OCI-LY7 (cell line): ENCODE results near the gene IRF8. TPM values are rescaled to one million over a fixed set of nuclear protein-coding genes. Genes with fewer than 3 reads are reported as not detected.

Experiments used
- BruUV-seq: library from RNA; stranded (reverse); fragments of 400-500 nt; replicated peaks from 2 replicates; lab custom pipeline; 2021; lab: Mats Ljungman, UMichigan
- CTCF ChIA-PET: fragments of 300-600 bp; sonication (Branson Sonifier 250); formaldehyde crosslinking; loops from one replicate; lab custom pipeline; 2022; ENCODE audit warnings: antibody characterized with exemption; ENCODE audit not compliant: unreplicated experiment; lab: Charles Lee
- POLR2A ChIA-PET: fragments of 300-600 bp; sonication (Branson Sonifier 250); formaldehyde crosslinking; loops from one replicate; lab custom pipeline; 2022; ENCODE audit warnings: antibody characterized with exemption; lab: Charles Lee
- DNase-seq: peaks from one replicate; pipeline ENCODE4 v3.0.0-alpha.2; 2015; ENCODE audit warnings: low spot score
- H2AFZ ChIP-seq: fragments of 200-600 bp; sonication (generic), shearing (Covaris generic); 2 replicates; pipeline ENCODE4 v1.6.1; 2014; ENCODE audit warnings: mild to moderate bottlenecking, antibody characterized with exemption, low read length, moderate library complexity
- H3K27ac ChIP-seq: fragments of 200-600 bp; sonication (generic); 2 replicates; pipeline ENCODE4 v1.5.1; 2014; ENCODE audit warnings: mixed run types, low read depth, mild to moderate bottlenecking, moderate library complexity, low read length, inconsistent platforms; ENCODE audit not compliant: poor library complexity, severe bottlenecking
- H3K36me3 ChIP-seq: fragments of 200-600 bp; sonication (generic); 2 replicates; pipeline ENCODE4 v1.6.1; 2014; ENCODE audit warnings: mild to moderate bottlenecking, antibody characterized with exemption, low read length, moderate library complexity, mixed read lengths; ENCODE audit not compliant: insufficient read depth
- H3K4me1 ChIP-seq: fragments of 200-600 bp; sonication (generic); 2 replicates; pipeline ENCODE4 v1.5.1; 2014; ENCODE audit warnings: mild to moderate bottlenecking, low read length; ENCODE audit not compliant: insufficient read depth, poor library complexity, severe bottlenecking
- H3K4me2 ChIP-seq: fragments of 200-600 bp; sonication (generic); 2 replicates; pipeline ENCODE4 v1.6.1; 2014; ENCODE audit warnings: mild to moderate bottlenecking, low read length
- H3K4me3 ChIP-seq: fragments of 200-600 bp; sonication (generic); 2 replicates; pipeline ENCODE4 v1.5.1; 2014; ENCODE audit warnings: mild to moderate bottlenecking, low read depth, low read length; ENCODE audit not compliant: poor library complexity, severe bottlenecking
- H3K79me2 ChIP-seq: fragments of 200-600 bp; sonication (generic); 2 replicates; pipeline ENCODE4 v1.6.1; 2016; ENCODE audit warnings: low read depth, mild to moderate bottlenecking, low read length, moderate library complexity, mixed read lengths; ENCODE audit not compliant: insufficient read depth
- H3K9me2 ChIP-seq: fragments of 200-600 bp; sonication (generic); 2 replicates; pipeline ENCODE4 v1.6.1; 2016; ENCODE audit warnings: mild to moderate bottlenecking, low read length, mixed read lengths; ENCODE audit not compliant: insufficient read depth
- H3K9me3 ChIP-seq: fragments of 200-600 bp; sonication (generic); 2 replicates; pipeline ENCODE4 v1.6.1; 2014; ENCODE audit warnings: mild to moderate bottlenecking, mixed run types, low read length, mixed read lengths
- H4K20me1 ChIP-seq: fragments of 200-600 bp; sonication (generic); 2 replicates; pipeline ENCODE4 v1.6.1; 2014; ENCODE audit warnings: mild to moderate bottlenecking, antibody characterized with exemption, low read length, moderate library complexity, mixed read lengths; ENCODE audit not compliant: insufficient read depth
- CTCF ChIP-seq: fragments of 200-600 bp; sonication (generic); conservative IDR thresholded peaks from 2 replicates; pipeline ENCODE4 v1.5.1; 2014; ENCODE audit warnings: mild to moderate bottlenecking, antibody characterized with exemption, low read length, moderate library complexity, mixed read lengths
- EZH2phosphoT487 ChIP-seq: fragments of 200-600 bp; sonication (generic); IDR thresholded peaks from 2 replicates; pipeline ENCODE4 v1.6.1; 2018; ENCODE audit warnings: low read depth, borderline replicate concordance, mild to moderate bottlenecking, mixed run types, antibody characterized with exemption, low read length, moderate library complexity, mixed read lengths
- intact Hi-C: fragments of 100-400 bp; cut with micrococcal nuclease; formaldehyde crosslinking; loops from one replicate; pipeline ENCODE4 v1.10.0; 2022; ENCODE audit not compliant: unreplicated experiment
- total RNA-seq, 2 experiments: library from RNA; depleted of rRNA in 1 of 2; stranded (reverse); fragments of >200 nt in 1 of 2; shearing (Covaris generic) in 1 of 2; gene quantifications; 2 replicates each; pipeline ENCODE4 v1.2.3, GENCODE V29; 2014 to 2022

The IRF8 gene
- total RNA-seq, 2 experiments from 2014 or later, result 181 to 224 TPM

GRCh38 chr16:85910854-85911247, 11.9 kb downstream of the IRF8 start:
- H2AFZ ChIP-seq, result no peak overlapping the region
- H3K79me2 ChIP-seq, result peaks cover 65% of the 10 kb centered on the region
- H4K20me1 ChIP-seq, result no peaks in the 10 kb centered on the region
- H3K27ac ChIP-seq, result peak overlapping the region; percentile 99
- peak overlapping the region; percentile 85 for H3K4me2 ChIP-seq
- DNase-seq, result peak; percentile 69
- H3K9me2 ChIP-seq, result no peaks in the 10 kb centered on the region
- no TSS peak for BruUV-seq
- intact Hi-C loops, result loop anchor here (1.0 to 2.0 kb wide), 2 partner anchors 9 to 36 kb away; no protein-coding TSS in a partner anchor
- CTCF ChIA-PET, result interaction anchor here (0.6 kb wide), 1 partner anchor 76 kb away, joined by 5 read pairs; no protein-coding TSS in a partner anchor
- H3K36me3 ChIP-seq, result peaks cover 89% of the 10 kb centered on the region
- TF ChIP-seq EZH2phosphoT487 (no peak), CTCF (no peak)
- POLR2A ChIA-PET, result interaction anchor here (4.1 kb wide), 1 partner anchor 11 kb away, joined by 27 read pairs; the partner anchor contains the start of gene IRF8
- peak overlapping the region; percentile 60 for H3K4me3 ChIP-seq
- H3K4me1 ChIP-seq, result peaks cover 86% of the 10 kb centered on the region
- no peaks in the 10 kb centered on the region for H3K9me3 ChIP-seq

DNA sequence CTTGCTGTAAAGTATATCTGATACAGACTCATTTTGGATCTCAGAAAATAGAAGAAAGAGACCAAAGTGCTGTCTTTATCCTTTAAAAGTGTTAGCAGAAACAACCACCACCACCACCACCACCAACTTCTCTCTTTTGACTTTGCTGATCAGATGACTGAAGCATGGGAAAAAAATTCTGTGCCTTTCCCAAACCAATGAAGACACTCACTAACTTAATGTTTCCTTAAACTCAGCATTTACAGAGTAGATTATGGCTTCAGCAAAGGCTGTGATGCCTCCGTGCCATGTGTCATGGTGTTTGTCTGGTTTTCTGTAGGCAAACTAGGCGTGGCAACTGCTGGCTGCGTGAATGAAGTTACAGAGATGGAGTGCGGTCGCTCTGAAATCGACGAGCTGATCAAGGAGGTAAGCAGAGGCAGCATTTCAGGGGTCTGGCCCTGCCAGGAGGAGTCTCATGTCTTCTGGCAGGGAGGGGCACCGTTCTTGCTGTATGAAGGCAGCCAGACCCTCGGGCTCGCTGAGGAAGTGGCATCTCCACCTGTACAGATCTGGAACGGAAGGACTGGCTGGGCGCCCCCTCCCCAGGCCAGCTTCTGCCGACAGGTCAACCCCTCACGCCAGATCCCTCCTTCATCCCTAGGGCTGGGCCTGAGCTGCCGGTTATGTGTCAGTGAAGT, 12.4 kb downstream of the IRF8 start:
- DNase-seq, result no peak
- Histone ChIP-seq H3K4me1 (peaks cover 83% of the 10 kb centered on the region), H3K4me2 (peak overlapping the region; percentile 85), H2AFZ (no peak overlapping the region), H3K9me2 (no peaks in the 10 kb centered on the region), H3K4me3 (peak overlapping the region; percentile 60), H3K36me3 (peaks cover 89% of the 10 kb centered on the region), H3K27ac (peak overlapping the region; percentile 99), H3K9me3 (no peaks in the 10 kb centered on the region), H3K79me2 (peaks cover 59% of the 10 kb centered on the region), H4K20me1 (no peaks in the 10 kb centered on the region)
- BruUV-seq, result no TSS peak
- CTCF ChIA-PET, result interaction anchor here (0.6 kb wide), 2 partner anchors 76 to 1903 kb away, joined by 5 read pairs; no protein-coding TSS in a partner anchor
- POLR2A ChIA-PET, result interaction anchor here (1.1 to 4.1 kb wide), 6 partner anchors 9 to 76 kb away, joined by 3 to 27 read pairs (median 6); partner anchors contain the start of gene IRF8
- TF ChIP-seq CTCF (no peak), EZH2phosphoT487 (no peak)
- intact Hi-C loops, result loop anchor here (2.0 kb wide), 1 partner anchor 35 kb away; no protein-coding TSS in a partner anchor
